PFSK-1 (cell line): ENCODE data around the gene GDPD5.

Experiments used
- FOXP2 ChIP-seq: optimal IDR thresholded peaks from 2 replicates; pipeline ENCODE3; 2011; ENCODE audit warnings: borderline replicate concordance, control low read depth, inconsistent platforms; ENCODE audit not compliant: insufficient read depth; ENCODE audit errors: extremely low read length, extremely low read depth
- POLR2AphosphoS5 ChIP-seq: IDR thresholded peaks from 2 replicates; pipeline ENCODE4 v1.6.1; 2012; ENCODE audit warnings: low read depth, mild to moderate bottlenecking, control low read depth, low read length, moderate library complexity
- REST ChIP-seq, 2 experiments: IDR thresholded peaks; 2 replicates each; pipeline versions ENCODE4 v1.6.1 to v1.8.0; 2011 to 2012; ENCODE audit warnings: low read depth in 2 of 2, low read length in 2 of 2, control low read depth in 1 of 2, inconsistent platforms in 1 of 2, mild to moderate bottlenecking in 1 of 2, moderate library complexity in 1 of 2; ENCODE audit not compliant: insufficient read depth in 1 of 2
- SIN3A ChIP-seq: IDR thresholded peaks from 2 replicates; pipeline ENCODE4 v1.6.1; 2012; ENCODE audit warnings: mild to moderate bottlenecking, low read length, moderate library complexity, borderline replicate concordance; ENCODE audit not compliant: insufficient read depth
- TAF1 ChIP-seq: IDR thresholded peaks from 2 replicates; pipeline ENCODE4 v1.6.1; 2012; ENCODE audit warnings: low read length, control low read depth, borderline replicate concordance; ENCODE audit not compliant: insufficient read depth

The GDPD5 gene

DNA sequence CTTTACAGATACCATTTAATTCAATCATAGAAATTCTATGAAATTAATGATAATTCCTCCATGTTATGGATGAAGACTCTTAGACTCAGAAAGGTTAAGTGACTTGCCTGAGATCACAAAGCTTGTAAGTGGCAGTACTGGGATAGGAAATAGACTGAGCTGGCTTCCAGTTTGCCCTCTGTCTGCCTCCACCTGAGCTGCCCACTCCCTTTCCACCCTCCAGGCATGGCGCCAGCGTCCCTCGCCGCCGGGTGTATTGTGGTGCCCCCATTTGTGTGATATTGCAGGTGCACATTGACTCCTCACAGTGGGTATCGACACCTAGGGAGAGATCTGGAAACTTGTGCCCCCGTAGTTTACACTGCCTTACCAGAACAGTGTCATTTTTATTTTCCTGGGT is 135.8 kb downstream of the GDPD5 start:
- no peak for TF ChIP-seq TAF1
- TF ChIP-seq FOXP2, result no peak

DNA sequence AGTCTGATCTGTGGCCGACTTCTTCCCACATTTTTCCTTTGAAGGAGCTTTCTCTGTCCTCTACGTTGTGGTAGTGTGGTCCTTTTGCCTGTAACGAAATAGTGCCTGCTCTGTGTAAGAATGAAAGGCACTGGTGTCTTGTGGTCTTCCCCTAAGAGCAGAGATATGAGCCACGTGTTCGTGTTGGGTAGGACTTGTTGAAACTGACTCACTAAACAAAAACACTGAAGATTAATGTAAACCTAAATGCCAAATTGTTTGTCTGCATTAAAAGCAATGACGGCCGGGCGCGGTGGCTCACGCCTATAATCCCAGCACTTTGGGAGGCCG is 136.5 kb downstream of the GDPD5 start:
- TF ChIP-seq TAF1 (no peak), SIN3A (no peak)

DNA sequence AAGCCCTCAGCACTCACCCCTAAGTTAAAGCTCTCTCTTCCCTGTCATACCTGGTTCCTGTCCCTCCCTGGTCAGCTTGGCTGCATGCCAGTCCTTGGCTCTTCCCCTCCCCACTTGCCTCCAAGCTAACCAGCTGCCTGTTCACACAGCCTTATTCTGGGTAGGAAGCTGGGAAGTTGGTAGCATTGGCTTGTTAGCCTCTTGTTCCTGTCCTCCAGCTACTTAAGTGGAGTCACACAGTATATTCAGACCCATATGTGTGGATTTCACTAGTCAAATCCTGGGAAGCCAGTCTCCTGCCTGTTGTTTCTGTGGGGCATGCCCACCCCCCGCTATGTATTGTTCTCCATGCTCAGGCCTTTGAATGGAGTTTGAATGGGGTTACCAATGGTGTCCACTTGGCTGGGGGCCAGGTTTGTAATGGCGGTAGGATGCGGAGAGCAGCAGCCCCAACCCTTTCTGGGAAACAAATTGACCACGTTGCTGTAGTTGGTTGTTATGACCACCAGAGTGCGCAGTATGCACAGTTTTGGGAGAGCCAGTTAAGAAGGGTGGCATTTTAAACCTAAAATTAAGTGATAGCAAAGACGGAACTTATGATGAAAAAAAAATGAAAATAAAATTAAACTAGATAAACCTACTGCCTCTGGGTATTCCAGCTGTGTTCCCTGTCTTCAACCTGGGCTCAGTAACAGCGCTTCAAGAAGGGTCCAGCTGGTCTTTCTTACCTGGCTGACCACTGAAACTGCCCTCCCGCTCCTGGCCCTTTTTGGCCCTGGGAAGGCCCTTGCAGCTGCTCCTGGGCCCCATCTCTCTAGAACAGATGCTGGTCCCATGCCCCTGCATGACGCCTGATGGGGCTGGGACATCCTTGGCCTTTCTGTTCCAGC is 137.1 kb downstream of the GDPD5 start:
- no peak for TF ChIP-seq FOXP2
- 0 out of 2 replicates have a peak, but pooled peaks have one; percentile 18 for TF ChIP-seq TAF1
- no peak for TF ChIP-seq REST (IDR thresholded peaks at IDR 0.05; ENCODE audit: insufficient read depth in 1 of 2, low read depth in 2 of 2, low read length in 2 of 2)
- TF ChIP-seq POLR2AphosphoS5, result no peak
- TF ChIP-seq SIN3A, result no peak

GRCh38 chr11:75387736-75388294 is 137.9 kb downstream of the GDPD5 start:
- TF ChIP-seq POLR2AphosphoS5 (no peak), FOXP2 (no peak), REST (IDR thresholded peaks at IDR 0.05; ENCODE audit: insufficient read depth in 1 of 2, low read depth in 2 of 2, low read length in 2 of 2) (no peak), SIN3A (no peak), TAF1 (no peak)

DNA sequence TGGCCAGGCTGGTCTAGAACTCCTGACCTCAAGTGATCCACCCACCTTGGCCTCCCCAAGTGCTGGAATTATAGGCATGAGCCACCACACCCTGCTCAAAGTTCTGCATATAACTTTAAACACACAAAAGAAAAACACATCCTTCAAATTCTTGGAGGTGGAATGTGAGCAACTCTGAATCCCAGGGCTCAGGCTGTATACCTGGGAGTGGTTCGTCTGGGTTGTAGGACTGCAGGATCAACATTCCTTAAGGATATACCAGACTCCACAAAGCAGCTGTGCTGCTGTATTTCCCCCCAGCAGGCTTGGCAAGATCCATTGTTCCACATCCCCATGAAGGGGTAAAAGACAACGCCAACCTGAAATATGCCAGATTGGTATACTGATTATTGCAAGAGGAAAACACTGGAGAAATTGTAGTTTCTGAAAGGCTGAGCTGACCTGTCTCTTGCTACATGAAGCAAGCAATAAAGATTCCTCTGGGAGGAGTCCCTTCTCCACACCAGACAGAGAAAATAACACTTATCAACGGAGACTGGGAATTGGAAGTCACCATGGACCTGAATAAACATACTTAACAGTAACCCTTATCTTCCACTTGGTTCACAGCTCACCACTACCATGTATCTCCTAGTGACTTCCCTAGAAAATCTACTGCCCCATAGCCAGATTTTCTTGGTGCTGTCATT is 138.7 kb downstream of the GDPD5 start:
- no peak for TF ChIP-seq FOXP2
- no peak for TF ChIP-seq SIN3A
- no peak for TF ChIP-seq TAF1
- no peak for TF ChIP-seq REST (IDR thresholded peaks at IDR 0.05; ENCODE audit: insufficient read depth in 1 of 2, low read depth in 2 of 2, low read length in 2 of 2)
- TF ChIP-seq POLR2AphosphoS5, result no peak
